ENCODE measurements around the gene FAM13A. TPM values are rescaled to one million over a fixed set of nuclear protein-coding genes. Genes with fewer than 3 reads are reported as not detected.
A peak's percentile ranks its signal among the peaks of the same experiment; 100 is the strongest.

FAM13A gene
- total and polyA plus RNA-seq, 10 of the 15 experiments (the other 5 are each of a cell fraction or from before 2014, with no cell fraction given) = 0.05 to 1.8 (median 0.27) TPM; not detected in 1

DNA sequence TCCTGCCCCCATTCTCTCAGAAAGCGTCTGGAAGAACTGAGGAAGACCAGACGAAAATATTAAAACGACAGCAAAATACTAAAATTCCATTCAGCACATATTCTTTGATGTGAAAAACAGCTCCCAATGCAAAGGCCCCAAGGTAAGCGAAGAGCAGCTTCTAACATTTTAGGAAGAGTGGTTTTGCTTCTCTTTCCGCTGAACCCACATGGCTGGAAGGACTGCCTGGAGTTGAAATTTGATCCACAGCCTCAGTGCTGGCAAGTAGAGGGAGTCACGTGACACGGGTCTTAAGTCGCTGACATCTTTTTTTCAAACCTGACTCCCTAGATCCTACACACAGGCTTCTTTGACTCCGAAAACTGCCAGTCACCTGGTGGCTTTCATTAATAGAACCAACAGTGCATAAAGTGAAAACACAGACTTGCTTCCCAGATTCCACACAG lies at the start of gene FAM13A (continued):
- TF ChIP-seq, protein P1, sequence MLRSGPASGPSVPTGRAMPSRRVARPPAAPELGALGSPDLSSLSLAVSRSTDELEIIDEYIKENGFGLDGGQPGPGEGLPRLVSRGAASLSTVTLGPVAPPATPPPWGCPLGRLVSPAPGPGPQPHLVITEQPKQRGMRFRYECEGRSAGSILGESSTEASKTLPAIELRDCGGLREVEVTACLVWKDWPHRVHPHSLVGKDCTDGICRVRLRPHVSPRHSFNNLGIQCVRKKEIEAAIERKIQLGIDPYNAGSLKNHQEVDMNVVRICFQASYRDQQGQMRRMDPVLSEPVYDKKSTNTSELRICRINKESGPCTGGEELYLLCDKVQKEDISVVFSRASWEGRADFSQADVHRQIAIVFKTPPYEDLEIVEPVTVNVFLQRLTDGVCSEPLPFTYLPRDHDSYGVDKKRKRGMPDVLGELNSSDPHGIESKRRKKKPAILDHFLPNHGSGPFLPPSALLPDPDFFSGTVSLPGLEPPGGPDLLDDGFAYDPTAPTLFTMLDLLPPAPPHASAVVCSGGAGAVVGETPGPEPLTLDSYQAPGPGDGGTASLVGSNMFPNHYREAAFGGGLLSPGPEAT (IDR thresholded peaks at IDR 0.05; ENCODE audit: low read depth) = peak; percentile 18; the same call in 1 of the 2 replicates
- TF ChIP-seq NFIC (IDR thresholded peaks at IDR 0.05; ENCODE audit: low read depth, low read length) (no peak), BACH1 (IDR thresholded peaks at IDR 0.05; ENCODE audit: borderline replicate concordance) (no peak), IKZF1 (conservative IDR thresholded peaks at IDR 0.05) (0 out of 2 replicates have a peak, but pooled peaks have one; percentile 23), CEBPB (IDR thresholded peaks at IDR 0.05; ENCODE audit: borderline replicate concordance in 1 of 2, low read depth in 2 of 2, low read length in 2 of 2) (no peak), MXI1 (IDR thresholded peaks at IDR 0.05; ENCODE audit: low read depth, low read length) (0 out of 2 replicates have a peak, but pooled peaks have one; percentile 23), SREBF1 (IDR thresholded peaks at IDR 0.05; ENCODE audit: low read length) (no peak)
- TF ChIP-seq, protein P2, sequence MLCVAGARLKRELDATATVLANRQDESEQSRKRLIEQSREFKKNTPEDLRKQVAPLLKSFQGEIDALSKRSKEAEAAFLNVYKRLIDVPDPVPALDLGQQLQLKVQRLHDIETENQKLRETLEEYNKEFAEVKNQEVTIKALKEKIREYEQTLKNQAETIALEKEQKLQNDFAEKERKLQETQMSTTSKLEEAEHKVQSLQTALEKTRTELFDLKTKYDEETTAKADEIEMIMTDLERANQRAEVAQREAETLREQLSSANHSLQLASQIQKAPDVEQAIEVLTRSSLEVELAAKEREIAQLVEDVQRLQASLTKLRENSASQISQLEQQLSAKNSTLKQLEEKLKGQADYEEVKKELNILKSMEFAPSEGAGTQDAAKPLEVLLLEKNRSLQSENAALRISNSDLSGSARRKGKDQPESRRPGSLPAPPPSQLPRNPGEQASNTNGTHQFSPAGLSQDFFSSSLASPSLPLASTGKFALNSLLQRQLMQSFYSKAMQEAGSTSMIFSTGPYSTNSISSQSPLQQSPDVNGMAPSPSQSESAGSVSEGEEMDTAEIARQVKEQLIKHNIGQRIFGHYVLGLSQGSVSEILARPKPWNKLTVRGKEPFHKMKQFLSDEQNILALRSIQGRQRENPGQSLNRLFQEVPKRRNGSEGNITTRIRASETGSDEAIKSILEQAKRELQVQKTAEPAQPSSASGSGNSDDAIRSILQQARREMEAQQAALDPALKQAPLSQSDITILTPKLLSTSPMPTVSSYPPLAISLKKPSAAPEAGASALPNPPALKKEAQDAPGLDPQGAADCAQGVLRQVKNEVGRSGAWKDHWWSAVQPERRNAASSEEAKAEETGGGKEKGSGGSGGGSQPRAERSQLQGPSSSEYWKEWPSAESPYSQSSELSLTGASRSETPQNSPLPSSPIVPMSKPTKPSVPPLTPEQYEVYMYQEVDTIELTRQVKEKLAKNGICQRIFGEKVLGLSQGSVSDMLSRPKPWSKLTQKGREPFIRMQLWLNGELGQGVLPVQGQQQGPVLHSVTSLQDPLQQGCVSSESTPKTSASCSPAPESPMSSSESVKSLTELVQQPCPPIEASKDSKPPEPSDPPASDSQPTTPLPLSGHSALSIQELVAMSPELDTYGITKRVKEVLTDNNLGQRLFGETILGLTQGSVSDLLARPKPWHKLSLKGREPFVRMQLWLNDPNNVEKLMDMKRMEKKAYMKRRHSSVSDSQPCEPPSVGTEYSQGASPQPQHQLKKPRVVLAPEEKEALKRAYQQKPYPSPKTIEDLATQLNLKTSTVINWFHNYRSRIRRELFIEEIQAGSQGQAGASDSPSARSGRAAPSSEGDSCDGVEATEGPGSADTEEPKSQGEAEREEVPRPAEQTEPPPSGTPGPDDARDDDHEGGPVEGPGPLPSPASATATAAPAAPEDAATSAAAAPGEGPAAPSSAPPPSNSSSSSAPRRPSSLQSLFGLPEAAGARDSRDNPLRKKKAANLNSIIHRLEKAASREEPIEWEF (IDR thresholded peaks at IDR 0.05; ENCODE audit: insufficient replicate concordance, low read depth, low read length) = no peak
- TF ChIP-seq, protein P3, sequence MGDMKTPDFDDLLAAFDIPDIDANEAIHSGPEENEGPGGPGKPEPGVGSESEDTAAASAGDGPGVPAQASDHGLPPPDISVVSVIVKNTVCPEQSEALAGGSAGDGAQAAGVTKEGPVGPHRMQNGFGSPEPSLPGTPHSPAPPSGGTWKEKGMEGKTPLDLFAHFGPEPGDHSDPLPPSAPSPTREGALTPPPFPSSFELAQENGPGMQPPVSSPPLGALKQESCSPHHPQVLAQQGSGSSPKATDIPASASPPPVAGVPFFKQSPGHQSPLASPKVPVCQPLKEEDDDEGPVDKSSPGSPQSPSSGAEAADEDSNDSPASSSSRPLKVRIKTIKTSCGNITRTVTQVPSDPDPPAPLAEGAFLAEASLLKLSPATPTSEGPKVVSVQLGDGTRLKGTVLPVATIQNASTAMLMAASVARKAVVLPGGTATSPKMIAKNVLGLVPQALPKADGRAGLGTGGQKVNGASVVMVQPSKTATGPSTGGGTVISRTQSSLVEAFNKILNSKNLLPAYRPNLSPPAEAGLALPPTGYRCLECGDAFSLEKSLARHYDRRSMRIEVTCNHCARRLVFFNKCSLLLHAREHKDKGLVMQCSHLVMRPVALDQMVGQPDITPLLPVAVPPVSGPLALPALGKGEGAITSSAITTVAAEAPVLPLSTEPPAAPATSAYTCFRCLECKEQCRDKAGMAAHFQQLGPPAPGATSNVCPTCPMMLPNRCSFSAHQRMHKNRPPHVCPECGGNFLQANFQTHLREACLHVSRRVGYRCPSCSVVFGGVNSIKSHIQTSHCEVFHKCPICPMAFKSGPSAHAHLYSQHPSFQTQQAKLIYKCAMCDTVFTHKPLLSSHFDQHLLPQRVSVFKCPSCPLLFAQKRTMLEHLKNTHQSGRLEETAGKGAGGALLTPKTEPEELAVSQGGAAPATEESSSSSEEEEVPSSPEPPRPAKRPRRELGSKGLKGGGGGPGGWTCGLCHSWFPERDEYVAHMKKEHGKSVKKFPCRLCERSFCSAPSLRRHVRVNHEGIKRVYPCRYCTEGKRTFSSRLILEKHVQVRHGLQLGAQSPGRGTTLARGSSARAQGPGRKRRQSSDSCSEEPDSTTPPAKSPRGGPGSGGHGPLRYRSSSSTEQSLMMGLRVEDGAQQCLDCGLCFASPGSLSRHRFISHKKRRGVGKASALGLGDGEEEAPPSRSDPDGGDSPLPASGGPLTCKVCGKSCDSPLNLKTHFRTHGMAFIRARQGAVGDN (IDR thresholded peaks at IDR 0.05) = peak; percentile 14; the same call in 1 of the 2 replicates
- TF ChIP-seq, protein P4, sequence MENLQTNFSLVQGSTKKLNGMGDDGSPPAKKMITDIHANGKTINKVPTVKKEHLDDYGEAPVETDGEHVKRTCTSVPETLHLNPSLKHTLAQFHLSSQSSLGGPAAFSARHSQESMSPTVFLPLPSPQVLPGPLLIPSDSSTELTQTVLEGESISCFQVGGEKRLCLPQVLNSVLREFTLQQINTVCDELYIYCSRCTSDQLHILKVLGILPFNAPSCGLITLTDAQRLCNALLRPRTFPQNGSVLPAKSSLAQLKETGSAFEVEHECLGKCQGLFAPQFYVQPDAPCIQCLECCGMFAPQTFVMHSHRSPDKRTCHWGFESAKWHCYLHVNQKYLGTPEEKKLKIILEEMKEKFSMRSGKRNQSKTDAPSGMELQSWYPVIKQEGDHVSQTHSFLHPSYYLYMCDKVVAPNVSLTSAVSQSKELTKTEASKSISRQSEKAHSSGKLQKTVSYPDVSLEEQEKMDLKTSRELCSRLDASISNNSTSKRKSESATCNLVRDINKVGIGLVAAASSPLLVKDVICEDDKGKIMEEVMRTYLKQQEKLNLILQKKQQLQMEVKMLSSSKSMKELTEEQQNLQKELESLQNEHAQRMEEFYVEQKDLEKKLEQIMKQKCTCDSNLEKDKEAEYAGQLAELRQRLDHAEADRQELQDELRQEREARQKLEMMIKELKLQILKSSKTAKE (IDR thresholded peaks at IDR 0.05; ENCODE audit: low read depth, poor library complexity, severe bottlenecking) = no peak
- TF ChIP-seq, protein P5, sequence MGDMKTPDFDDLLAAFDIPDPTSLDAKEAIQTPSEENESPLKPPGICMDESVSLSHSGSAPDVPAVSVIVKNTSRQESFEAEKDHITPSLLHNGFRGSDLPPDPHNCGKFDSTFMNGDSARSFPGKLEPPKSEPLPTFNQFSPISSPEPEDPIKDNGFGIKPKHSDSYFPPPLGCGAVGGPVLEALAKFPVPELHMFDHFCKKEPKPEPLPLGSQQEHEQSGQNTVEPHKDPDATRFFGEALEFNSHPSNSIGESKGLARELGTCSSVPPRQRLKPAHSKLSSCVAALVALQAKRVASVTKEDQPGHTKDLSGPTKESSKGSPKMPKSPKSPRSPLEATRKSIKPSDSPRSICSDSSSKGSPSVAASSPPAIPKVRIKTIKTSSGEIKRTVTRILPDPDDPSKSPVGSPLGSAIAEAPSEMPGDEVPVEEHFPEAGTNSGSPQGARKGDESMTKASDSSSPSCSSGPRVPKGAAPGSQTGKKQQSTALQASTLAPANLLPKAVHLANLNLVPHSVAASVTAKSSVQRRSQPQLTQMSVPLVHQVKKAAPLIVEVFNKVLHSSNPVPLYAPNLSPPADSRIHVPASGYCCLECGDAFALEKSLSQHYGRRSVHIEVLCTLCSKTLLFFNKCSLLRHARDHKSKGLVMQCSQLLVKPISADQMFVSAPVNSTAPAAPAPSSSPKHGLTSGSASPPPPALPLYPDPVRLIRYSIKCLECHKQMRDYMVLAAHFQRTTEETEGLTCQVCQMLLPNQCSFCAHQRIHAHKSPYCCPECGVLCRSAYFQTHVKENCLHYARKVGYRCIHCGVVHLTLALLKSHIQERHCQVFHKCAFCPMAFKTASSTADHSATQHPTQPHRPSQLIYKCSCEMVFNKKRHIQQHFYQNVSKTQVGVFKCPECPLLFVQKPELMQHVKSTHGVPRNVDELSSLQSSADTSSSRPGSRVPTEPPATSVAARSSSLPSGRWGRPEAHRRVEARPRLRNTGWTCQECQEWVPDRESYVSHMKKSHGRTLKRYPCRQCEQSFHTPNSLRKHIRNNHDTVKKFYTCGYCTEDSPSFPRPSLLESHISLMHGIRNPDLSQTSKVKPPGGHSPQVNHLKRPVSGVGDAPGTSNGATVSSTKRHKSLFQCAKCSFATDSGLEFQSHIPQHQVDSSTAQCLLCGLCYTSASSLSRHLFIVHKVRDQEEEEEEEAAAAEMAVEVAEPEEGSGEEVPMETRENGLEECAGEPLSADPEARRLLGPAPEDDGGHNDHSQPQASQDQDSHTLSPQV (IDR thresholded peaks at IDR 0.05) = no peak

Measured in GM12878 (cell line).